H1 (cell line): ENCODE results near the gene ZNF771. TPM values are rescaled to one million over a fixed set of nuclear protein-coding genes. Genes with fewer than 3 reads are reported as not detected.

Experiments used
- CTCF ChIA-PET: fragments of 300-600 bp; sonication (Branson Sonifier 250); formaldehyde crosslinking; loops from one replicate; lab custom pipeline; 2021; ENCODE audit not compliant: partially characterized antibody; lab: Charles Lee
- POLR2A ChIA-PET: fragments of 300-600 bp; sonication (Branson Sonifier 250); formaldehyde crosslinking; loops from one replicate; lab custom pipeline; 2021; ENCODE audit warnings: inconsistent platforms; ENCODE audit not compliant: partially characterized antibody; lab: Charles Lee
- DNase-seq, 2 experiments: peaks; one replicate each; pipeline versions ENCODE4 v3.0.0 to v3.0.0-alpha.2; 2010 to 2022; ENCODE audit warnings: low spot score in 2 of 2, low read depth in 1 of 2, mixed read lengths in 1 of 2
- FAIRE-seq: peaks from 2 replicates; lab custom pipeline; 2011; peaks lifted over from hg19 to GRCh38; lab: Jason Lieb, UNC
- H2AFZ ChIP-seq: 2 replicates; pipeline ENCODE4 v1.8.1; 2012; ENCODE audit warnings: low read length, inconsistent platforms
- H2AK5ac ChIP-seq: 2 replicates; pipeline ENCODE4 v1.6.1; 2013; ENCODE audit warnings: low read depth, low read length
- H2BK120ac ChIP-seq: replicated peaks from 2 replicates; pipeline ENCODE3; 2013; ENCODE audit warnings: low read depth, low read length, inconsistent platforms
- H2BK12ac ChIP-seq: 2 replicates; pipeline ENCODE4 v1.6.1; 2013; ENCODE audit warnings: low read depth, low read length
- H2BK15ac ChIP-seq: 2 replicates; pipeline ENCODE4 v1.6.1; 2013; ENCODE audit warnings: low read length
- H2BK20ac ChIP-seq: 2 replicates; pipeline ENCODE4 v1.6.1; 2013; ENCODE audit warnings: low read length
- H2BK5ac ChIP-seq: 2 replicates; pipeline ENCODE4 v1.6.1; 2013; ENCODE audit warnings: low read depth, low read length
- H3K14ac ChIP-seq: 2 replicates; pipeline ENCODE4 v1.6.1; 2013; ENCODE audit warnings: inconsistent platforms; ENCODE audit not compliant: insufficient read length
- H3K18ac ChIP-seq: 2 replicates; pipeline ENCODE4 v1.6.1; 2013; ENCODE audit warnings: low read length; ENCODE audit errors: extremely low read depth
- H3K23ac ChIP-seq: 2 replicates; pipeline ENCODE4 v1.6.1; 2013; ENCODE audit warnings: inconsistent platforms; ENCODE audit not compliant: insufficient read length
- H3K23me2 ChIP-seq: 2 replicates; pipeline ENCODE4 v1.6.1; 2013; ENCODE audit warnings: low read depth, low read length
- H3K27ac ChIP-seq: 2 replicates; pipeline ENCODE4 v1.6.1; 2011; ENCODE audit warnings: low read depth, low read length, inconsistent platforms
- H3K27me3 ChIP-seq, 4 experiments: replicated peaks in 1 of 4; 1 replicate in 1 of 4; 2 replicates in 3 of 4; pipeline versions ENCODE4 v1.6.1 to v1.8.1; 2011 to 2013; ENCODE audit warnings: low read length in 3 of 4, mild to moderate bottlenecking in 3 of 4, inconsistent platforms in 2 of 4, mixed read lengths in 2 of 4, moderate library complexity in 1 of 4; ENCODE audit not compliant: control insufficient read depth in 3 of 4, insufficient read depth in 3 of 4; ENCODE audit errors: extremely low read depth in 1 of 4
- H3K36me3 ChIP-seq, 4 experiments: 2 replicates each; pipeline versions ENCODE4 v1.6.1 to v1.8.1; 2011 to 2013; ENCODE audit warnings: mild to moderate bottlenecking in 4 of 4, low read length in 3 of 4, moderate library complexity in 2 of 4, control low read depth in 1 of 4, inconsistent platforms in 1 of 4; ENCODE audit not compliant: insufficient read depth in 4 of 4, control insufficient read depth in 2 of 4
- H3K4ac ChIP-seq: replicated peaks from 2 replicates; pipeline ENCODE3; 2013; ENCODE audit warnings: low read length, low read depth, mixed read lengths, inconsistent platforms; ENCODE audit not compliant: insufficient read length
- H3K4me1 ChIP-seq, 4 experiments: replicated peaks in 1 of 4; 1 replicate in 1 of 4; 2 replicates in 3 of 4; pipeline versions ENCODE4 v1.6.1 to v1.8.1; 2011 to 2013; ENCODE audit warnings: low read length in 3 of 4, inconsistent platforms in 2 of 4, mixed read lengths in 1 of 4; ENCODE audit not compliant: insufficient read depth in 4 of 4, control insufficient read depth in 3 of 4
- H3K4me2 ChIP-seq, 2 experiments: 2 replicates each; pipeline versions ENCODE4 v1.6.1 to v1.8.1; 2011 to 2013; ENCODE audit warnings: low read depth in 2 of 2, low read length in 2 of 2, control low read depth in 1 of 2, inconsistent platforms in 1 of 2, mild to moderate bottlenecking in 1 of 2; ENCODE audit not compliant: insufficient read depth in 1 of 2
- H3K4me3 ChIP-seq, 4 experiments: fragments of 200-600, 300-600 bp in 1 of 4; sonication (generic), shearing (Covaris generic), sonication (Bioruptor Twin) in 1 of 4; 2 replicates each; pipeline versions ENCODE4 v1.5.1 to v1.8.1; 2011 to 2016; ENCODE audit warnings: low read length in 4 of 4, low read depth in 3 of 4, control low read depth in 2 of 4, inconsistent platforms in 2 of 4, mild to moderate bottlenecking in 2 of 4, mixed read lengths in 1 of 4, moderate library complexity in 1 of 4; ENCODE audit not compliant: insufficient read depth in 2 of 4; ENCODE audit errors: extremely low read depth in 1 of 4
- H3K56ac ChIP-seq: replicated peaks from 2 replicates; pipeline ENCODE3; 2013; ENCODE audit warnings: low read depth, mild to moderate bottlenecking, mixed read lengths, low read length, inconsistent platforms; ENCODE audit not compliant: insufficient read length
- H3K79me1 ChIP-seq: 2 replicates; pipeline ENCODE4 v1.6.1; 2013; ENCODE audit warnings: low read depth, low read length, control low read depth
- H3K79me2 ChIP-seq, 2 experiments: 2 replicates each; pipeline versions ENCODE4 v1.6.1 to v1.8.1; 2012 to 2013; ENCODE audit warnings: low read length in 2 of 2, mild to moderate bottlenecking in 2 of 2, inconsistent platforms in 1 of 2; ENCODE audit not compliant: insufficient read depth in 2 of 2, control insufficient read depth in 1 of 2
- H3K9ac ChIP-seq, 4 experiments: replicated peaks in 1 of 4; 1 replicate in 1 of 4; 2 replicates in 3 of 4; pipeline versions ENCODE4 v1.6.1 to v1.8.1; 2011 to 2013; ENCODE audit warnings: low read depth in 3 of 4, low read length in 3 of 4, control low read depth in 2 of 4, mild to moderate bottlenecking in 2 of 4, moderate library complexity in 2 of 4, inconsistent platforms in 1 of 4; ENCODE audit errors: extremely low read depth in 1 of 4
- H3K9me3 ChIP-seq, 2 experiments: 2 replicates each; pipeline versions ENCODE4 v1.6.1 to v1.8.1; 2012 to 2013; ENCODE audit warnings: mild to moderate bottlenecking in 2 of 2, moderate library complexity in 2 of 2, control low read depth in 1 of 2, inconsistent platforms in 1 of 2, low read depth in 1 of 2, low read length in 1 of 2, mixed read lengths in 1 of 2; ENCODE audit not compliant: insufficient read depth in 2 of 2
- H4K20me1 ChIP-seq, 2 experiments: replicated peaks in 1 of 2; 2 replicates each; pipeline versions ENCODE3 to v1.8.1; 2011 to 2013; ENCODE audit warnings: inconsistent platforms in 2 of 2, low read length in 2 of 2, mild to moderate bottlenecking in 1 of 2; ENCODE audit not compliant: insufficient read depth in 2 of 2, control insufficient read depth in 1 of 2
- H4K5ac ChIP-seq: 2 replicates; pipeline ENCODE4 v1.6.1; 2013; ENCODE audit warnings: low read length, low read depth, mixed read lengths, inconsistent platforms; ENCODE audit not compliant: insufficient read length
- H4K8ac ChIP-seq: 2 replicates; pipeline ENCODE4 v1.8.0; 2013; ENCODE audit warnings: mild to moderate bottlenecking, moderate library complexity, low read length, inconsistent platforms; ENCODE audit not compliant: insufficient read depth; ENCODE audit errors: extremely low read depth
- H4K91ac ChIP-seq: replicated peaks from 2 replicates; pipeline ENCODE3; 2013; ENCODE audit warnings: low read length, mixed read lengths, inconsistent platforms; ENCODE audit not compliant: insufficient read length
- RFX5 ChIP-seq: IDR thresholded peaks from 2 replicates; pipeline ENCODE4 v1.6.1; 2011; ENCODE audit warnings: low read depth, low read length, improper control_type of control experiment, borderline replicate concordance
- SIRT6 ChIP-seq: IDR thresholded peaks from one replicate; pipeline ENCODE4 v1.7.1; 2012; ENCODE audit warnings: low read length, inconsistent platforms
- SIX5 ChIP-seq: IDR thresholded peaks from 2 replicates; pipeline ENCODE4 v1.6.1; 2011; ENCODE audit warnings: mild to moderate bottlenecking, low read depth, low read length
- SP4 ChIP-seq: IDR thresholded peaks from 2 replicates; pipeline ENCODE4 v1.6.1; 2012; ENCODE audit warnings: low read length, inconsistent platforms
- WGBS, 2 experiments: shearing (Covaris generic) in 1 of 2; methylation state at CpG; one replicate each; pipeline versions ENCODE4 v1.1.6 to v1.1.7; 2013 to 2015; ENCODE audit warnings: low lambda C conversion rate in 2 of 2, mixed read lengths in 2 of 2, inconsistent platforms in 1 of 2, low coverage in 1 of 2, missing lambda C conversion rate in 1 of 2; ENCODE audit not compliant: insufficient replicate concordance in 2 of 2, insufficient coverage in 1 of 2, insufficient read length in 1 of 2; ENCODE audit errors: extremely low coverage in 1 of 2, missing lambda C conversion rate in 1 of 2; 5-methylcytosine and 5-hydroxymethylcytosine counted together
- polyA plus RNA-seq, 7 experiments: library from polyadenylated mRNA; depleted of rRNA in 3 of 7; stranded (reverse) in 5 of 7; unstranded in 2 of 7; fragments of >200 nt in 5 of 7; fragments of 200-250 nt in 2 of 7; gene quantifications; 1 replicate in 5 of 7; 2 replicates in 1 of 7; 4 replicates in 1 of 7; pipeline versions ENCODE4 v1.2.1 to v1.2.3, GENCODE V29; 2011 to 2013; ENCODE audit warnings: missing spikeins in 2 of 7, mixed read lengths in 2 of 7
- total RNA-seq: library from RNA; stranded (reverse); fragmentation: NEBNext Ultra II Directional; extraction: Animal tissue kit (Norgen Biotek cat#: 25700); gene quantifications from 2 replicates; pipeline ENCODE4 v1.2.1, GENCODE V29; 2021

ZNF771 gene
- total and polyA plus RNA-seq, 2 of the 8 experiments (the other 6 are each of a cell fraction or from before 2014, with no cell fraction given), result 10.6 to 15.7 TPM

DNA sequence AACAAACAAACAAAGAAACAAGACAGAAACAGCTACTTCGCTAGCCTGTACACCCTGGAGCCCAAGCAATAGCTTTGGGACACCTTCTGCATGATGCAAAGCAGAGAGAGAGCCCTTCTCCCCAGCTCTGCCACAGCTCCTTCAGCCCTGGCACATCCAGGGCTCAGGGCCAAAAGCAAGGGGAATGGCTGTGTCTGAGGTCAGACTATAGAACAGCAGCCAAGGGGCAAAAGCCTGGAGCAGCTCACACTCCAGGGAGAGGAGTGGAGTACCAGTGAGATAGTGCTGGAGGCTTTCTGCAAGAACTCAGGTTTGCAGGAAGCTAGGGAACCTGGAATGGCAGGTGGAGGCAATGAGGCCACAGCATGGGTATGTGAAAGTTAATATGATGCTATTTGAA lies 49.9 kb downstream of the ZNF771 start:
- no peak for DNase-seq
- H3K23me2 ChIP-seq, result no peaks in the 10 kb centered on the region
- no peak overlapping the region for H3K4me3 ChIP-seq
- no peak overlapping the region for H3K9ac ChIP-seq
- H3K27ac ChIP-seq, result no peak overlapping the region
- ChIA-PET CTCF (interaction anchor here (0.6 to 4.1 kb wide), 13 partner anchors 9 to 158 kb away, joined by 3 to 21 read pairs (median 6); partner anchors contain the start of genes DCTPP1 and ZNF747), POLR2A (interaction anchor here (0.9 to 1.6 kb wide), 3 partner anchors 18 to 129 kb away, joined by 3 to 4 read pairs (median 3); no protein-coding TSS in a partner anchor)
- H2BK15ac ChIP-seq, result no peak overlapping the region
- H2AFZ ChIP-seq, result no peak overlapping the region
- 92% methylated on average over 1 of the region's 1 CpG; no CpG with 5 or more reads in 1 of the 2 experiments for WGBS, 2 experiments
- no peak overlapping the region for H4K91ac ChIP-seq
- H3K79me1 ChIP-seq, result no peaks in the 10 kb centered on the region
- H3K36me3 ChIP-seq, result no peaks in the 10 kb centered on the region
- no peak overlapping the region for H2AK5ac ChIP-seq
- no peaks in the 10 kb centered on the region for H3K9me3 ChIP-seq
- H2BK5ac ChIP-seq, result no peak overlapping the region
- no peak overlapping the region for H3K23ac ChIP-seq
- H3K4ac ChIP-seq, result no peak overlapping the region
- no peak overlapping the region for H3K4me2 ChIP-seq
- H3K79me2 ChIP-seq, result no peaks in the 10 kb centered on the region
- no peak overlapping the region for H2BK20ac ChIP-seq
- no peak overlapping the region for H3K18ac ChIP-seq
- no peak overlapping the region for H2BK12ac ChIP-seq
- H3K14ac ChIP-seq, result no peak overlapping the region
- FAIRE-seq, result no peak
- no peaks in the 10 kb centered on the region for H3K4me1 ChIP-seq
- H4K5ac ChIP-seq, result no peak overlapping the region
- H4K8ac ChIP-seq, result no peak overlapping the region
- no peak overlapping the region for H2BK120ac ChIP-seq
- H3K56ac ChIP-seq, result no peak overlapping the region
- no peaks in the 10 kb centered on the region for H4K20me1 ChIP-seq
- H3K27me3 ChIP-seq, result no peaks in the 10 kb centered on the region; a peak in 1 of 7 replicates
- TF ChIP-seq RFX5 (no peak), SIX5 (no peak), SP4 (no peak), SIRT6 (no peak)
